WERI-Rb-1 (cell line): ENCODE data around the gene EVI5.

Experiments
- DNase-seq: peaks from one replicate; pipeline ENCODE4 v3.0.0-alpha.2; 2020
- H3K27ac ChIP-seq: fragments of 250-450 bp; sonication (Bioruptor Pico); 2 replicates; pipeline ENCODE4 v1.5.1; 2020; ENCODE audit warnings: mild to moderate bottlenecking, moderate library complexity
- H3K27me3 ChIP-seq: fragments of 250-450 bp; sonication (Bioruptor Pico); 2 replicates; pipeline ENCODE4 v1.5.1; 2021; ENCODE audit warnings: mild to moderate bottlenecking, low read depth, moderate library complexity; ENCODE audit not compliant: insufficient read depth, severe bottlenecking
- H3K36me3 ChIP-seq: fragments of 250-450 bp; sonication (Bioruptor Pico); 2 replicates; pipeline ENCODE4 v1.5.1; 2020; ENCODE audit warnings: mild to moderate bottlenecking, moderate library complexity
- H3K4me3 ChIP-seq: 2 replicates; pipeline ENCODE4 v1.5.1; 2011; ENCODE audit warnings: low read depth, mild to moderate bottlenecking, control low read depth, low read length
- H3K9me3 ChIP-seq: fragments of 250-450 bp; sonication (Bioruptor Pico); 2 replicates; pipeline ENCODE4 v1.5.1; 2021; ENCODE audit warnings: mild to moderate bottlenecking, moderate library complexity; ENCODE audit not compliant: severe bottlenecking
- TF ChIP-seq, protein P1 (sequence below): IDR thresholded peaks from 2 replicates; pipeline ENCODE4 v1.5.1; 2011; ENCODE audit warnings: low read depth, mild to moderate bottlenecking, control low read depth, inconsistent platforms, low read length

EVI5 gene

DNA sequence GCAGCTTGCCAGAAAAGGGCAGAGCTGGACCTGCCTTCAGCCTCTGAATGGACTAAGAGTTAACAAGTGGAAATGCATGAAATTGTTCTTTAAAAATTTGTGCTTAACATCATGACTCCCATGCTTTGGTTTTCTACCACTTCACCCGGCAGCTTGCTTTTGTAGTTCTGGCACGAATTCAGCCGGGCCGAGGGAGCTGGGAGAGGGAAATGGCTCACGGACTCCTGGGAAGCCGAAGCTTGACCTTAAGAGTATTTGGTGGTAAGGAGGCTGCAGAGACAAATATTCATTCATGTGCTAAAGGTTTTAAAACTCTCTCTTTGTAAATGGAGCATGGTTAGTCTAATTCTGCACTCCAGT, 281.0 kb downstream of the EVI5 start:
- no peaks in the 10 kb centered on the region for H3K36me3 ChIP-seq
- no peak for DNase-seq
- H3K9me3 ChIP-seq: no peaks in the 10 kb centered on the region
- no peak overlapping the region for H3K27ac ChIP-seq
- no peaks in the 10 kb centered on the region for H3K27me3 ChIP-seq
- no peak overlapping the region for H3K4me3 ChIP-seq
- TF ChIP-seq, protein P1, sequence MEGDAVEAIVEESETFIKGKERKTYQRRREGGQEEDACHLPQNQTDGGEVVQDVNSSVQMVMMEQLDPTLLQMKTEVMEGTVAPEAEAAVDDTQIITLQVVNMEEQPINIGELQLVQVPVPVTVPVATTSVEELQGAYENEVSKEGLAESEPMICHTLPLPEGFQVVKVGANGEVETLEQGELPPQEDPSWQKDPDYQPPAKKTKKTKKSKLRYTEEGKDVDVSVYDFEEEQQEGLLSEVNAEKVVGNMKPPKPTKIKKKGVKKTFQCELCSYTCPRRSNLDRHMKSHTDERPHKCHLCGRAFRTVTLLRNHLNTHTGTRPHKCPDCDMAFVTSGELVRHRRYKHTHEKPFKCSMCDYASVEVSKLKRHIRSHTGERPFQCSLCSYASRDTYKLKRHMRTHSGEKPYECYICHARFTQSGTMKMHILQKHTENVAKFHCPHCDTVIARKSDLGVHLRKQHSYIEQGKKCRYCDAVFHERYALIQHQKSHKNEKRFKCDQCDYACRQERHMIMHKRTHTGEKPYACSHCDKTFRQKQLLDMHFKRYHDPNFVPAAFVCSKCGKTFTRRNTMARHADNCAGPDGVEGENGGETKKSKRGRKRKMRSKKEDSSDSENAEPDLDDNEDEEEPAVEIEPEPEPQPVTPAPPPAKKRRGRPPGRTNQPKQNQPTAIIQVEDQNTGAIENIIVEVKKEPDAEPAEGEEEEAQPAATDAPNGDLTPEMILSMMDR: no peak

DNA sequence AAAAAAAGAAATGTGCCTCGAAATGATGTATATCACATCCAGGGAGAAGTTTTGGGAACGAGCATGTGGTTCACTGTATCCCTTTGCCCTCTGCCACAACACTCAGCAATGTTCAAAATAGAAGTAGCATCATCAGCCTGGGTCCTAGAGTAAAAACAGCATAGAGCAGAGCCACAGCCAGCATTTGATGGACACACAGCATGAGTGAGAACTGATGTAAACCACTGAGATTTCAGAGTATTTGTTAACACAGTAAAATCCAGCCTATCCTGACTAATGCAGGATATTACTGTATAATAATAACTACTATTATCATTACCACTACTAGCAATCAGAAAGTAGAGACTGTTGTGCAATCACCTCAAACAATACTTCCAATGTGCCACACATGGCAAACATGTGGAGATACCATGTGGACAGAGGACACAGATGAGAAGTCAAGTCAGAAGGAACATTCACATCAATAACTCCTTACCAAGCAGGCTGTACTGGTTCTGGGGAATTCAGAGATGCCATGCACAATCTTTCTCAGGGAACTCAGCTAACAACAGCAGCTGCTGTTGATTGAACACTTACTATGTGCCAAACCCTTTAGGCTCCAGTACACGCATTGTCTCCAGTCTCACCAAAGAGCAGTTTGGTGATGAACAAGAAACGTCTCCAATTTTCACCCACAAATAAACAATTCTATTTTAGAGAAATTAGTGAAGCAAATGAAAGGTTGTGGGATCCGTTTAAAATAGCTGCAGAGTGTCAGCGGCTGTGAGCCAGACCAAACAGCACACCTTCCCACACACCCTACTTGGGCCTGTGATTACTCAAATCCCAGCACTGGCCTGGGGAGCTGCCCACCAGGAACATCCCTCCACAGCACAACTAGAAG, 281.6 kb downstream of the EVI5 start:
- no peak overlapping the region for H3K27ac ChIP-seq
- H3K36me3 ChIP-seq: no peaks in the 10 kb centered on the region
- TF ChIP-seq, protein P1: no peak
- no peaks in the 10 kb centered on the region for H3K9me3 ChIP-seq
- no peak for DNase-seq
- no peaks in the 10 kb centered on the region for H3K27me3 ChIP-seq
- no peak overlapping the region for H3K4me3 ChIP-seq

DNA sequence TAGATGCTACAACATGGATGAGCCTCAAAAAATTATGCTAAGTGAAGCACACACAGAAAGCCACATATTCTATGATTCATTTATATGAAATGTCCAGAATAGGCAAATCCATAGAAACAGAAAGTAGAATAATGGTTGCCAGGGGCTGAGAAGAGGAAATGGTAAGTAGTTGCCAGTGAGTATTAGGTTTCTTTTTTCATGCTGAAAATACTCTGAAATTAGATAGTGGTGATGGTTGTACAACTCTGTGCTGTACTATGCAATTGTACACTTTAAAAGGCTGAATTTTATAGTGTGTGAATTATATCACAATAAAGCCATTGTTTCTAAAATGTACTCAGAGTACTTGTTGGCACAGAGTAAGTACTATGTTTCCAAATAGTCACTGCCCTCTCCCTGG, 282.7 kb downstream of the EVI5 start:
- Histone ChIP-seq H3K9me3 (no peaks in the 10 kb centered on the region), H3K27me3 (no peaks in the 10 kb centered on the region), H3K36me3 (no peaks in the 10 kb centered on the region), H3K27ac (no peak overlapping the region), H3K4me3 (no peak overlapping the region)
- no peak for DNase-seq
- TF ChIP-seq, protein P1: no peak

DNA sequence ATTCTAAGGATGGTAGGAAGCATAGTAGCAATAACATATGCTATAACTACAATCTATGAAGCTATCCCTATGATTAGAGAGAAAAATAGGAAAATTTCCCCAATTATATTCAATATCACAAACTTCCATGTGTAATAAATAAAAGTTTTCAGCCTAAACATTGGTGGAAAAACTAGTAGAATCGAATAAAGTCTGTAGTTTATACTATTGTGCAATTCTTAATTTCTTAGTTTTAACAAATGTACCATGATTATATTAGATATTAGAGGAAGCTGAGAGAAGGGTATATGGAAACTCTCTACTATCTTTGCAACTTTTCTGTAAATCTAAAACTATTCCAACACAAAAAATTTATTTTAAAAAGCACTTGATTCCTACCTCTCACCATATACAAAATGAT, 284.4 kb downstream of the EVI5 start:
- Histone ChIP-seq H3K27ac (no peak overlapping the region), H3K9me3 (no peaks in the 10 kb centered on the region), H3K36me3 (no peaks in the 10 kb centered on the region), H3K27me3 (no peaks in the 10 kb centered on the region), H3K4me3 (no peak overlapping the region)
- TF ChIP-seq, protein P1: no peak
- DNase-seq: no peak

DNA sequence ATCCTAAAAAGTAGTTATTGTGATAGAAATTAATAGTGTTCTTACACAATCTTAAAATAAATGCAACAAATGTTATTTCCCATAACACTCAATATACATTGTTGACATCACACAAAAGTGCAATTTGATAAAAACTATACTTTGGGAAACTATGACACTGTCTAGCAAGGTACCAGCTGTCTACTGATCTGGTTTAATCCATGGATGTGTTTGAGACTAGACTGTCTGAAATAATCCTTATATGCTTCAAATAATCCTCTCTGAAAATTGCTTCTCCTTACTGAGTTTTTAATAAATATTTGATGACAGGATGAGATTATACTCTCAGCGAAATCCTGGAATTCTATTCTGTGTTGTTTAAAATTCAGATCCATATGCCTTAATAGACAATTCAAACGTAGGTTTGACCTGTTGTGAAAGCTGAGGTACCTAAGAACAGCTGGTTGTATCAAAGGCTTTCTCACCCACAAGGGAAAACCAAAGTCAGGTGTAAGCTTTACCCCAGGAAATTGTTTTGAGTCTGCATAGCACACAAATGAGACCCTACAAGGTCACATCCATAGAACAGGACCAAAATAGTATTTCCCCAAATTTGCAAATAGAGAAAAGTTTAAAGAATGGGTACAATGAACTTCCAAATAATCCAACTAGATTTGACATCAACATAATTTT, 289.4 kb downstream of the EVI5 start:
- Histone ChIP-seq H3K27me3 (no peaks in the 10 kb centered on the region), H3K27ac (no peak overlapping the region), H3K9me3 (no peaks in the 10 kb centered on the region), H3K36me3 (no peaks in the 10 kb centered on the region), H3K4me3 (no peak overlapping the region)
- TF ChIP-seq, protein P1: no peak
- no peak for DNase-seq
